Measurements from ENCODE around the gene SYNJ2.

SYNJ2 gene

GRCh38 chr6:158027590-158028285, 46.1 kb downstream of the SYNJ2 start:
- no peak overlapping the region for H3K4me3 ChIP-seq (ENCODE audit: low read depth, low read length)
- no peak for TF ChIP-seq CTCF (IDR thresholded peaks at IDR 0.05; ENCODE audit: low read depth, low read length, missing control alignments)
- DNase-seq, result no peak
- no peaks in the 10 kb centered on the region for H3K27me3 ChIP-seq (replicated peaks)
- in situ Hi-C loops (cut with HindIII; ENCODE audit: low pct_ligation_motif_present, low sequenced_read_pairs), result no loop called here
- peak overlapping the region; percentile 96 for H3K27ac ChIP-seq
- H3K36me3 ChIP-seq (replicated peaks), result peaks cover 50% of the 10 kb centered on the region

- TF ChIP-seq CTCF (IDR thresholded peaks at IDR 0.05; ENCODE audit: low read depth, low read length, missing control alignments), result no peak
- Histone ChIP-seq H3K4me3 (ENCODE audit: low read depth, low read length) (no peak overlapping the region), H3K27ac (no peak overlapping the region), H3K27me3 (replicated peaks) (no peaks in the 10 kb centered on the region), H3K36me3 (replicated peaks) (peaks cover 54% of the 10 kb centered on the region)
- in situ Hi-C loops (cut with HindIII; ENCODE audit: low pct_ligation_motif_present, low sequenced_read_pairs), result no loop called here
- DNase-seq, result no peak
Measured at GRCh38 chr6:158028421-158028820, 46.8 kb downstream of the SYNJ2 start.

GRCh38 chr6:158028876-158029275, 47.2 kb downstream of the SYNJ2 start:
- no peaks in the 10 kb centered on the region for H3K27me3 ChIP-seq (replicated peaks)
- no peak for TF ChIP-seq CTCF (IDR thresholded peaks at IDR 0.05; ENCODE audit: low read depth, low read length, missing control alignments)
- in situ Hi-C loops (cut with HindIII; ENCODE audit: low pct_ligation_motif_present, low sequenced_read_pairs), result no loop called here
- peaks cover 54% of the 10 kb centered on the region for H3K36me3 ChIP-seq (replicated peaks)
- no peak overlapping the region for H3K4me3 ChIP-seq (ENCODE audit: low read depth, low read length)
- no peak for DNase-seq
- no peak overlapping the region for H3K27ac ChIP-seq

- TF ChIP-seq CTCF (IDR thresholded peaks at IDR 0.05; ENCODE audit: low read depth, low read length, missing control alignments), result no peak
- Histone ChIP-seq H3K4me3 (ENCODE audit: low read depth, low read length) (no peak overlapping the region), H3K27me3 (replicated peaks) (no peaks in the 10 kb centered on the region), H3K36me3 (replicated peaks) (peaks cover 59% of the 10 kb centered on the region), H3K27ac (peak overlapping the region; percentile 96)
- in situ Hi-C loops (cut with HindIII; ENCODE audit: low pct_ligation_motif_present, low sequenced_read_pairs), result no loop called here
- DNase-seq, result no peak
Measured at GRCh38 chr6:158029668-158030230, 48.1 kb downstream of the SYNJ2 start.

- no peak for DNase-seq
- TF ChIP-seq CTCF (IDR thresholded peaks at IDR 0.05; ENCODE audit: low read depth, low read length, missing control alignments), result no peak
- no peak overlapping the region for H3K4me3 ChIP-seq (ENCODE audit: low read depth, low read length)
- H3K36me3 ChIP-seq (replicated peaks), result peaks cover 56% of the 10 kb centered on the region
- no peaks in the 10 kb centered on the region for H3K27me3 ChIP-seq (replicated peaks)
- in situ Hi-C loops (cut with HindIII; ENCODE audit: low pct_ligation_motif_present, low sequenced_read_pairs), result no loop called here
- peak overlapping the region; percentile 96 for H3K27ac ChIP-seq
Measured at GRCh38 chr6:158030380-158031300, 49.0 kb downstream of the SYNJ2 start.

Data from brain microvascular endothelial cell (primary cell).